ENCODE results near the gene EMILIN3.

Gene EMILIN3

GRCh38 chr20:41392295-41392694, 25.7 kb upstream of the EMILIN3 start:
- DNase-seq (ENCODE audit: low spot score) = no peak

GRCh38 chr20:41391587-41392001, 25.0 kb upstream of the EMILIN3 start:
- no peak for DNase-seq (ENCODE audit: low spot score)

GRCh38 chr20:41390889-41391288, 24.3 kb upstream of the EMILIN3 start:
- DNase-seq (ENCODE audit: low spot score) = no peak

- DNase-seq (ENCODE audit: low spot score) = peak; percentile 16
Observed at GRCh38 chr20:41387444-41387851, 20.8 kb upstream of the EMILIN3 start.

GRCh38 chr20:41386502-41387427, 20.1 kb upstream of the EMILIN3 start:
- no peak for DNase-seq (ENCODE audit: low spot score)

- DNase-seq (ENCODE audit: low spot score) = no peak
Observed at GRCh38 chr20:41382791-41383305, 16.2 kb upstream of the EMILIN3 start.

GRCh38 chr20:41380551-41381193, 14.1 kb upstream of the EMILIN3 start:
- no peak for DNase-seq (ENCODE audit: low spot score)

GRCh38 chr20:41379551-41379950, 12.9 kb upstream of the EMILIN3 start:
- DNase-seq (ENCODE audit: low spot score) = no peak

GRCh38 chr20:41377275-41377674, 10.7 kb upstream of the EMILIN3 start:
- DNase-seq (ENCODE audit: low spot score) = no peak

- no peak for DNase-seq (ENCODE audit: low spot score)
Observed at GRCh38 chr20:41376349-41376748, 9.7 kb upstream of the EMILIN3 start.

GRCh38 chr20:41375846-41376245, 9.2 kb upstream of the EMILIN3 start:
- DNase-seq (ENCODE audit: low spot score) = no peak

- no peak for DNase-seq (ENCODE audit: low spot score)
Observed at GRCh38 chr20:41373931-41374920, 7.6 kb upstream of the EMILIN3 start.

- DNase-seq (ENCODE audit: low spot score) = no peak
Observed at GRCh38 chr20:41373251-41373783, 6.7 kb upstream of the EMILIN3 start.

- DNase-seq (ENCODE audit: low spot score) = no peak
Observed at GRCh38 chr20:41371371-41371770, 4.8 kb upstream of the EMILIN3 start.

GRCh38 chr20:41370176-41370575, 3.6 kb upstream of the EMILIN3 start:
- no peak for DNase-seq (ENCODE audit: low spot score)

GRCh38 chr20:41369673-41370072, 3.1 kb upstream of the EMILIN3 start:
- DNase-seq (ENCODE audit: low spot score) = no peak

- no peak for DNase-seq (ENCODE audit: low spot score)
Observed at GRCh38 chr20:41367956-41368355, 1.3 kb upstream of the EMILIN3 start.

GRCh38 chr20:41367393-41367695, 726 bp upstream of the EMILIN3 start:
- no peak for DNase-seq (ENCODE audit: low spot score)

GRCh38 chr20:41365777-41366545, 657 bp downstream of the EMILIN3 start:
- DNase-seq (ENCODE audit: low spot score) = no peak

- DNase-seq (ENCODE audit: low spot score) = no peak
Observed at GRCh38 chr20:41364967-41365765, 1.5 kb downstream of the EMILIN3 start.

All from RKO (cell line).